ENCODE results near the gene MYB.

- TF ChIP-seq CTCF (tag by site-specific recombination; IDR thresholded peaks at IDR 0.05) = no peak
- TF ChIP-seq ZBTB11 (tag by site-specific recombination; conservative IDR thresholded peaks at IDR 0.05; ENCODE audit: low read depth) = no peak
- TF ChIP-seq ZBTB1 (tag by site-specific recombination; IDR thresholded peaks at IDR 0.05) = no peak
- no peak for TF ChIP-seq REST (tag by site-specific recombination; IDR thresholded peaks at IDR 0.05)
These were observed 33.2 kb upstream of the MYB start for GRCh38 chr6:135147637-135148592.

Measured in HEK293 (cell line).